Liver (tissue), 9 donors: Measurements from ENCODE around the gene ZNF782. TPM values are rescaled to one million over a fixed set of nuclear protein-coding genes. Genes with fewer than 3 reads are reported as not detected.

Experiments
- DNase-seq: peaks from one replicate; pipeline ENCODE4 v3.0.0-alpha.2; 2017; ENCODE audit warnings: low spot score
- H3K27ac ChIP-seq, 2 donors: one replicate each; pipeline ENCODE4 v1.7.0; 2013; ENCODE audit warnings: inconsistent platforms in 2 of 2, low read length in 2 of 2, control low read depth in 1 of 2, low read depth in 1 of 2, mild to moderate bottlenecking in 1 of 2
- H3K27me3 ChIP-seq, 4 donors: one replicate each; pipeline versions ENCODE4 v1.6.1 to v1.7.0; 2013; ENCODE audit warnings: low read length in 3 of 4, inconsistent platforms in 1 of 4, mild to moderate bottlenecking in 1 of 4, moderate library complexity in 1 of 4; ENCODE audit not compliant: control insufficient read depth in 4 of 4, insufficient read depth in 4 of 4
- H3K36me3 ChIP-seq, 4 donors: one replicate each; pipeline versions ENCODE4 v1.6.1 to v1.7.0; 2013; ENCODE audit warnings: low read length in 3 of 4, mild to moderate bottlenecking in 3 of 4, low read depth in 1 of 4, moderate library complexity in 1 of 4; ENCODE audit not compliant: control insufficient read depth in 4 of 4, insufficient read depth in 3 of 4
- H3K4me1 ChIP-seq, 4 donors: one replicate each; pipeline versions ENCODE4 v1.6.1 to v1.7.0; 2013; ENCODE audit warnings: low read length in 3 of 4, mild to moderate bottlenecking in 3 of 4, moderate library complexity in 1 of 4; ENCODE audit not compliant: control insufficient read depth in 4 of 4, insufficient read depth in 4 of 4
- H3K4me3 ChIP-seq, 3 donors: one replicate each; pipeline versions ENCODE4 v1.6.1 to v1.7.0; 2013; ENCODE audit warnings: low read length in 3 of 3, control low read depth in 1 of 3, low read depth in 1 of 3, mild to moderate bottlenecking in 1 of 3
- H3K9ac ChIP-seq, 2 donors: one replicate each; pipeline ENCODE4 v1.7.0; 2013; ENCODE audit warnings: low read length in 2 of 2, mild to moderate bottlenecking in 2 of 2, moderate library complexity in 2 of 2, control low read depth in 1 of 2, low read depth in 1 of 2
- H3K9me3 ChIP-seq, 4 donors: one replicate each; pipeline versions ENCODE4 v1.6.1 to v1.7.0; 2013; ENCODE audit warnings: low read length in 3 of 4; ENCODE audit not compliant: control insufficient read depth in 4 of 4
- FOXA1 ChIP-seq: IDR thresholded peaks from 2 replicates; pipeline ENCODE4 v1.6.1; 2016; ENCODE audit warnings: antibody characterized with exemption
- HNF4G ChIP-seq: IDR thresholded peaks from 2 replicates; pipeline ENCODE4 v1.6.1; 2016; ENCODE audit warnings: antibody characterized with exemption
- JUND ChIP-seq, 2 donors: IDR thresholded peaks; 2 replicates each; pipeline ENCODE4 v1.6.1; 2016; ENCODE audit warnings: antibody characterized with exemption in 2 of 2
- RXRA ChIP-seq, 2 donors: IDR thresholded peaks; 2 replicates each; pipeline ENCODE4 v1.6.1; 2017 to 2018; ENCODE audit warnings: antibody characterized with exemption in 2 of 2, mild to moderate bottlenecking in 1 of 2
- SP1 ChIP-seq: IDR thresholded peaks from 2 replicates; pipeline ENCODE4 v1.6.1; 2018; ENCODE audit warnings: antibody characterized with exemption, mild to moderate bottlenecking
- YY1 ChIP-seq: IDR thresholded peaks from 2 replicates; pipeline ENCODE4 v1.6.1; 2016; ENCODE audit warnings: antibody characterized with exemption, mild to moderate bottlenecking
- WGBS: extraction: QIAGEN DNeasy Blood & Tissue Kit; methylation state at CpG from one replicate; pipeline ENCODE4 v1.1.7; 2013; 5-methylcytosine and 5-hydroxymethylcytosine counted together
- polyA plus RNA-seq, 2 donors: library from polyadenylated mRNA; stranded (reverse) in 1 of 2; unstranded in 1 of 2; fragments of 200-250 nt in 1 of 2; fragments of >200 nt in 1 of 2; fragmentation: Nextera tagmentation in 1 of 2; extraction: Ambion mirVana in 1 of 2; gene quantifications; one replicate each; pipeline versions ENCODE4 v1.2.1 to v1.2.3, GENCODE V29; 2013 to 2015
- total RNA-seq, 2 donors: library from RNA; depleted of rRNA; stranded (reverse); fragments of >200 nt; gene quantifications; one replicate each; pipeline ENCODE4 v1.2.3, GENCODE V29; 2014
- TF ChIP-seq, protein P1 (sequence below): IDR thresholded peaks from 2 replicates; pipeline ENCODE4 v1.6.1; 2016; ENCODE audit warnings: antibody characterized with exemption, mild to moderate bottlenecking
- TF ChIP-seq, protein P2 (sequence below): fragments of 150-350 bp; IDR thresholded peaks from 2 replicates; pipeline ENCODE4 v1.5.1; 2017; ENCODE audit warnings: improper control_type of control experiment, low read depth, low read length; ENCODE audit not compliant: missing input control
- TF ChIP-seq, protein P3 (sequence below): IDR thresholded peaks from 2 replicates; pipeline ENCODE4 v1.6.1; 2016; ENCODE audit warnings: antibody characterized with exemption
- TF ChIP-seq, protein P4 (sequence below): IDR thresholded peaks from 2 replicates; pipeline ENCODE4 v1.6.1; 2016; ENCODE audit warnings: antibody characterized with exemption
- donor health status: healthy.
- donor health status: healthy.
- donor health status: healthy.
- donor health status: healthy.
- donor health status: healthy.

ZNF782 gene
- total and polyA plus RNA-seq, 4 donors = 0.70 to 7.4 (median 2.1) TPM

DNA sequence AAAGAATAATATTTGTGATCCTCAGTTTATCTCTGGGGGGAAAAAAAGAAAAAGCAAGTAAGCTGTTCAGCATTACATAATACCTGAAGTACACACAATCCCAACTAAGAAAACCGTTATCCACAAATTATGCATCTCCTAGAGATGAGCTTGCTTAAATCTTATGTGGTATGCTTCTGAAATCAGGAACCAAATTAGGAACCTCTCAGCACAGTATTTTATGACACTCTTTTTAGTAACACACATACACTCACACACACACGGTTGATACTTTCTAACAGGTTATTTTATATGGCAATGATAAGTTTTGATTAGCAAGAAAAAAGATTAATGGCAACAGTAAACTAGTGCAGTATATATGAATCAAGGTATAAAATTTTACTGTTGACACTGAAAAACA is 75.2 kb downstream of the ZNF782 start:
- WGBS = 56% methylated on average over 2 of the region's 2 CpGs
- Histone ChIP-seq H3K27ac (no peak overlapping the region), H3K9me3 (peaks cover 2 to 25% (median 16%) of the 10 kb centered on the region in 4 donors), H3K9ac (no peak overlapping the region), H3K4me3 (no peak overlapping the region), H3K27me3 (no peaks in the 10 kb centered on the region), H3K4me1 (peaks cover 0 to 5% (median 1%) of the 10 kb centered on the region in 4 donors), H3K36me3 (peaks cover 6 to 21% (median 15%) of the 10 kb centered on the region in 4 donors)
- no peak for DNase-seq
- TF ChIP-seq, protein P1, sequence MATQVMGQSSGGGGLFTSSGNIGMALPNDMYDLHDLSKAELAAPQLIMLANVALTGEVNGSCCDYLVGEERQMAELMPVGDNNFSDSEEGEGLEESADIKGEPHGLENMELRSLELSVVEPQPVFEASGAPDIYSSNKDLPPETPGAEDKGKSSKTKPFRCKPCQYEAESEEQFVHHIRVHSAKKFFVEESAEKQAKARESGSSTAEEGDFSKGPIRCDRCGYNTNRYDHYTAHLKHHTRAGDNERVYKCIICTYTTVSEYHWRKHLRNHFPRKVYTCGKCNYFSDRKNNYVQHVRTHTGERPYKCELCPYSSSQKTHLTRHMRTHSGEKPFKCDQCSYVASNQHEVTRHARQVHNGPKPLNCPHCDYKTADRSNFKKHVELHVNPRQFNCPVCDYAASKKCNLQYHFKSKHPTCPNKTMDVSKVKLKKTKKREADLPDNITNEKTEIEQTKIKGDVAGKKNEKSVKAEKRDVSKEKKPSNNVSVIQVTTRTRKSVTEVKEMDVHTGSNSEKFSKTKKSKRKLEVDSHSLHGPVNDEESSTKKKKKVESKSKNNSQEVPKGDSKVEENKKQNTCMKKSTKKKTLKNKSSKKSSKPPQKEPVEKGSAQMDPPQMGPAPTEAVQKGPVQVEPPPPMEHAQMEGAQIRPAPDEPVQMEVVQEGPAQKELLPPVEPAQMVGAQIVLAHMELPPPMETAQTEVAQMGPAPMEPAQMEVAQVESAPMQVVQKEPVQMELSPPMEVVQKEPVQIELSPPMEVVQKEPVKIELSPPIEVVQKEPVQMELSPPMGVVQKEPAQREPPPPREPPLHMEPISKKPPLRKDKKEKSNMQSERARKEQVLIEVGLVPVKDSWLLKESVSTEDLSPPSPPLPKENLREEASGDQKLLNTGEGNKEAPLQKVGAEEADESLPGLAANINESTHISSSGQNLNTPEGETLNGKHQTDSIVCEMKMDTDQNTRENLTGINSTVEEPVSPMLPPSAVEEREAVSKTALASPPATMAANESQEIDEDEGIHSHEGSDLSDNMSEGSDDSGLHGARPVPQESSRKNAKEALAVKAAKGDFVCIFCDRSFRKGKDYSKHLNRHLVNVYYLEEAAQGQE = no peak
- TF ChIP-seq HNF4G (no peak), SP1 (no peak)
- TF ChIP-seq, protein P2, sequence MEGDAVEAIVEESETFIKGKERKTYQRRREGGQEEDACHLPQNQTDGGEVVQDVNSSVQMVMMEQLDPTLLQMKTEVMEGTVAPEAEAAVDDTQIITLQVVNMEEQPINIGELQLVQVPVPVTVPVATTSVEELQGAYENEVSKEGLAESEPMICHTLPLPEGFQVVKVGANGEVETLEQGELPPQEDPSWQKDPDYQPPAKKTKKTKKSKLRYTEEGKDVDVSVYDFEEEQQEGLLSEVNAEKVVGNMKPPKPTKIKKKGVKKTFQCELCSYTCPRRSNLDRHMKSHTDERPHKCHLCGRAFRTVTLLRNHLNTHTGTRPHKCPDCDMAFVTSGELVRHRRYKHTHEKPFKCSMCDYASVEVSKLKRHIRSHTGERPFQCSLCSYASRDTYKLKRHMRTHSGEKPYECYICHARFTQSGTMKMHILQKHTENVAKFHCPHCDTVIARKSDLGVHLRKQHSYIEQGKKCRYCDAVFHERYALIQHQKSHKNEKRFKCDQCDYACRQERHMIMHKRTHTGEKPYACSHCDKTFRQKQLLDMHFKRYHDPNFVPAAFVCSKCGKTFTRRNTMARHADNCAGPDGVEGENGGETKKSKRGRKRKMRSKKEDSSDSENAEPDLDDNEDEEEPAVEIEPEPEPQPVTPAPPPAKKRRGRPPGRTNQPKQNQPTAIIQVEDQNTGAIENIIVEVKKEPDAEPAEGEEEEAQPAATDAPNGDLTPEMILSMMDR = no peak
- TF ChIP-seq, protein P3, sequence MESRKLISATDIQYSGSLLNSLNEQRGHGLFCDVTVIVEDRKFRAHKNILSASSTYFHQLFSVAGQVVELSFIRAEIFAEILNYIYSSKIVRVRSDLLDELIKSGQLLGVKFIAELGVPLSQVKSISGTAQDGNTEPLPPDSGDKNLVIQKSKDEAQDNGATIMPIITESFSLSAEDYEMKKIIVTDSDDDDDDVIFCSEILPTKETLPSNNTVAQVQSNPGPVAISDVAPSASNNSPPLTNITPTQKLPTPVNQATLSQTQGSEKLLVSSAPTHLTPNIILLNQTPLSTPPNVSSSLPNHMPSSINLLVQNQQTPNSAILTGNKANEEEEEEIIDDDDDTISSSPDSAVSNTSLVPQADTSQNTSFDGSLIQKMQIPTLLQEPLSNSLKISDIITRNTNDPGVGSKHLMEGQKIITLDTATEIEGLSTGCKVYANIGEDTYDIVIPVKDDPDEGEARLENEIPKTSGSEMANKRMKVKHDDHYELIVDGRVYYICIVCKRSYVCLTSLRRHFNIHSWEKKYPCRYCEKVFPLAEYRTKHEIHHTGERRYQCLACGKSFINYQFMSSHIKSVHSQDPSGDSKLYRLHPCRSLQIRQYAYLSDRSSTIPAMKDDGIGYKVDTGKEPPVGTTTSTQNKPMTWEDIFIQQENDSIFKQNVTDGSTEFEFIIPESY = no peak

DNA sequence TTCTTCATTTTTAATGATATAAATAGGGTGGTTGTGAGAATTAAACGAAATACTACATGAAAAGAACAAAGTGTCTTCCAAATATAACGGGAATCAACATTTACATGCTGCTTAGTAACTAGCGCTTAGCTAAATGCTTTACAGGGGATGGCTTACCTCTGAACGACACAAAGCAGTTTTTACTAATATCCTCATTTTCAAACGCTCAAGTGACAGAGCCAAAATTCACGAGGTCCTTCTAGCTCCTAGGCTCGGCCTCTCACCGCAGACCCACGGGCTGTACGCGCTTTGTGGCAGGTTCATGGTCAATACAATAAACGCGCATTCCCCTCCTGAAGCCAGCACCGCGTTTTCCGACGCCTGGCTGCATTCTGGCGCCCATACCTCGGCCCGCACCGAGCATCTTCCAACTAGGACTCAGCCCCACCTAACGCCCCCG is 76.9 kb downstream of the ZNF782 start:
- H3K36me3 ChIP-seq = peaks cover 6 to 30% (median 26%) of the 10 kb centered on the region in 4 donors
- H3K4me3 ChIP-seq = peak overlapping the region; percentile 49 to 93 (median 90)
- TF ChIP-seq HNF4G = no peak
- no peak for TF ChIP-seq RXRA (IDR thresholded peaks at IDR 0.05)
- TF ChIP-seq SP1 = no peak
- TF ChIP-seq YY1 = no peak
- no peak for TF ChIP-seq JUND (IDR thresholded peaks at IDR 0.05)
- no peak for TF ChIP-seq FOXA1
- TF ChIP-seq, protein P2 = no peak
- TF ChIP-seq, protein P4, sequence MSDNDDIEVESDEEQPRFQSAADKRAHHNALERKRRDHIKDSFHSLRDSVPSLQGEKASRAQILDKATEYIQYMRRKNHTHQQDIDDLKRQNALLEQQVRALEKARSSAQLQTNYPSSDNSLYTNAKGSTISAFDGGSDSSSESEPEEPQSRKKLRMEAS = no peak
- TF ChIP-seq, protein P3 = no peak
- H3K27ac ChIP-seq = peak overlapping the region; percentile 21 to 71
- DNase-seq = no peak
- peak overlapping the region in 1 of 2 donors; percentile 56 for H3K9ac ChIP-seq
- H3K4me1 ChIP-seq = peaks cover 0 to 5% (median 1%) of the 10 kb centered on the region in 4 donors
- H3K9me3 ChIP-seq = peaks cover 2 to 23% (median 9%) of the 10 kb centered on the region in 4 donors
- H3K27me3 ChIP-seq = no peaks in the 10 kb centered on the region
- 9% methylated on average over 23 of the region's 23 CpGs for WGBS
